ENCODE data around the gene CALY.

Gene CALY

DNA sequence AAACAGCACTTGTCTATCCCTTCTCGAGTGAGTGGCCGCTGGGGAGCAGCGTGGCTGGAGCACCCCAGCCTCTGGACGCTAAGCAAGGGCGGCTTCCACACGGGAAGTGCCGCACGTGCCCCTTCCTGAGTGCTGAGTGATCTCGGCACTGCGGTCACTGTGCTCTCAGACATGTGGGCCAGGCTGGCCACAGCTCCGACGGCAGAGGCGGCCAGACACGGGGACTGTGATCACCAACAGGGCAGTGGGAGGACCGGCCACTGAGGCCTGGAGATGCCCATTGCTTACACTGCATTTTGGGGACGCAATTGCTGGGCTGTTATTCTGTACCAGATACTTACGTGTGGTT is 29.4 kb upstream of the CALY start:
- DNase-seq = no peak

DNA sequence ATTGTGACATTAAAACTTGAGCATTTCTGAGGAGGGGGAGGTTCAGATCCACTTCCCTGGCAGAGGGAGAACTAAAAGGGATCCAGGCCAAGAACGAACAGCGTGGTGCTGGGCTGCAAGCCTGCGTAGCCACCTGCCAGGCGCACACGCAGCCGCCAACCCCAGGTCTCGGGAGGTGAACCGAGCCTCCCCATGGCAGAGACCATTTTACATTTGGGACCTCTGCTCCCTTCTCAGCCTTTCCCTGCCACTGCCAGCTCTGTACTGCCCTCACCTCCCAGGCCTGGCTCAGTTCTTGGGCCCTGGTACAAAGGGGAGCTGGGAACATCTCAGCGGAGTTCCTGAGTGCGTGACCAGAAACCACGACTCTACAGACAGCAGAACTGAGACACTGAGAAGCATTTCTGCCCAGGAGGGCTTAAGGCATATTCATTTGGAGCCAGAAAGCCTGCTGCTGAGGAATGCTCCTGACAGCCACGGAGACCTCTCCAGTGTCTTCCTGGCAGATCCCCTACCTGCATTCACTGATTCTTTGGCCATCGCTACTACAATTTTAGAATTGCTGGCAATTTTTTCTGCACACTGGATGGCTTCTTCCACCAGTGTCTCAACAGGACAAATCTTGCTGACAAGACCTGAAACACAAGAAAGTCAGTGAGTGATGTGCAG is 28.9 kb upstream of the CALY start:
- no peak for DNase-seq

DNA sequence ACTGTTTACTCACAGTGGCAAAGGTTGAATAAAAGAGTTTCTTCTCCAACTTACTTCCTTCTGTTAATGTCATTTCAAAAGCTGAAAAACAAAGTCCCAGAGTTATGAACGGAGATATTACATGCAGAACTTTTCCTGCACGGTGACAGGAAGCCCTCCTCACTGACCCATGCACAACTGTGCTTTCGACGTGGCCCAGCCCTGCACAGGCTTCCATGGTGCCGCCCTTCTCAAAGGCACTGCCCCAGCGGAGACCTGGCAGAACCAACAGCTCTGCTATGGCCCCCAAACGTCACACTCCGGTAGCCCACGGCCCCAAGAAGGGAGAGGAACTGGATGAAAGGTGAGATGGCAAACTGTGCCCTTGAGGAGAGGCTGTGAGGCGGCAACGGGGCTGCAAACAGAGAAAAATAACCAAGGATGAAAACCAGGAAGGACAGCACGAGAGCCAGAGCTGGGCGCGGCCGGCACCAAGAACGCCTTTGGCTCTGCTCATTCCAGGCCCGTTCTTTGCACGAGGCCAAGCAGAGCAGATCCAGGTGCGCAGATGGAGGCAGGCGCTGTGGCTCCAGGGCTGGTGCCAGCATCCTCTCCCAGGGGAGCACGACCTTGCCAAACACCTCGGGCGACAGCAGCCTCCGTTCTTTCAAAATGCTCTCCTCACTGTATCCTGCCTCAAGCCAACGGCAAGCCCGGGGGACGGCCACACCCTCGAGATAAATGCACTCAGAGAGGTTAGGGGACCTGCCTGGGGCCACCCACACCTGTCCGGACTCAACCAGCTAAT is 28.1 kb upstream of the CALY start:
- DNase-seq = no peak

DNA sequence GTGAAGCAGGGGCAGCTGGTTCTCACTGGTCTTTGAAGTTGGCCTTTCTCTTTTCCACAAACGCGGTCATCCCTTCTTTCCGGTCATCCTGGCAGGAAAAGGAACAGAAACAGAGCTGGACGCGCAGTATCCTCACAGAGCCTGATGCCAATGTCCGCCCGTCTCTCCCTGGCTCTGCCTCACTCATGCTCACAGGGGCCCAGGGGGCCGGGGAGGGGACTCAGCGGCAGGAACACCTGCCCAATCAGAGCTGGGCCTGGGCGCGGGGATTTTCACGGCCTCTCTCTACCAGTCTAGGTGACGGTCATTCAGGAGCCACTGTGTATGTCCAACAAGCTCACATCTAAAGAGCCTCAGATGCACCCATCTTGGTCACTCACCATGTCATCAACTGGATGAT is 26.1 kb upstream of the CALY start:
- no peak for DNase-seq

DNA sequence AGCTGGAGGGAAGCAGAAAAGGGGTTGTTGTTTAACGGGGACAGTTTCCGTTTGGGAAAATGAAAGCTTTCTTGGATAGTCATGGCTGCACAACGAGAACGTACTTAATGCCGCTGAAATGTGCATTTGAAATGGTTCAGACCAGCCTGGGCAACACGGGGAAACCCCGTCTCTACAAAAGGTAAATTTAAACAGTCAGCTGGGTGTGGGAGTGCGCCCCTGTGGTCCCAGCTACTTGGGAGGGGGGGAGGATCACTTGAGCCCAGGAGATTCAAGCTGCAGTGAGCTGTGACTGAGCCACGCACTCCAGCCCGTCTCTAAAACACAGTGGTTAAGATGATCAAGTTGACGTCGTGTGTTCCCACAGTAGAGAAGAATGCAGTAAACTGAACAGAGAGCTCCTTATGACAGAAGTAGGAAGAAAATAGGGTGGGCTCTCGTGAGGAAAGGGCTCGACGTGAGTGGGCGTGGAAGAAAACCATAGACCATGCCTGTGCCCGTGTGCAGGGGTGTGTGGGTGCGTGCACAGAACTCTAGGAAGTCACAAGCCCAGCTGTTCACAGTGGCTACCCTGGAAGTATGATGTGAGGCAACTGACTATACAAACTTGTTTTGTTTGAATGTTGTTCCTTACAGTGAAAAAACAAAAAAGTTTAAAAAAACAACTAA is 25.2 kb upstream of the CALY start:
- DNase-seq = no peak

DNA sequence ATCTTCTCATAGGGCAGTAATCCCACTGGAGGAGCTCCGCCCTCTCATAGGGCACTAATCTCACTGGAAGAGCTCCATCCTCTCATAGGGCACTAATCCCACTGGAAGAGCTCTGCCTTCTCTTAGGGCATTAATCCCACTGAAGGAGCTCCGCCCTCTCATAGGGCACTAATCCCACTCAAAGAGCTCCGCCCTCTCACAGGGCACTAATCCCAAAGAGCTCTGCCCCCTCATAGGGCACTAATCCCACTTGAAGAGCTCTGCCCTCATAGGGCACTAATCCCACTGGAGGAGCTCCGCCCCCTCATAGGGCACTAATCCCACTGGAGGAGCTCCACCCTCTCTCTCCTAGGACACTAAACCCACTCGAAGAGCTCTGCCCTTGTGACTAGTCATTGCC is 24.5 kb upstream of the CALY start:
- DNase-seq = no peak

DNA sequence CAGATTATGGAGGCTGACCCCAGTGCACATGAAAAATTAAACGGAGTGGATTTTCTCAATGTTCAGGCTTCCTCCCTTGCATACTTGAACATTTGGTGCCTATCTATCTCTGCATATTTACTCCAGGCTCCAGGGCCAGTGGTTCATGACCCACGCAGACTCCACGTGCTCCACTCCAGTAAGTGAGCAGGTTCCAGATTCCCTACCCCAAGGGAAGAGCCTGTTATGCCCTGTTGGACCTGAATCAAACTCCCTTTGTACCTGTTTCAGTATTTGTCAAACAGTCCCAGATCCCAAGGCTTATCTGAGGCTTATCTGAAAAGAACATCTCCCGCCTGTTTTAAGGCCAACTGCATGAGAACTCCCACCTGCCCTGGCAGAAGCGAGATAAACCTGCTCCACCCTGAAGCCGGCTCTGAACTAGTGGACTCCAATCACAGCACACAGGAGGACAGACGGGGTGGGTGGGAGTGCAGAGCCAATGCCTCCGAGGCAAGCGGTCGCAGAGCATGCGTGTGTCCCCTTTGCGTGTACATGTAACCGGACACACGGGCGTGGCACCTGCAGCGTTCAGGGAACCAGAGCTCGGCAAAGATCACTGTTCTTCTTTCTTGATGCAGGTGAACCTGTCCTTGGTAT is 23.4 kb upstream of the CALY start:
- peak in 1 of 2 experiments; percentile 25 for DNase-seq

DNA sequence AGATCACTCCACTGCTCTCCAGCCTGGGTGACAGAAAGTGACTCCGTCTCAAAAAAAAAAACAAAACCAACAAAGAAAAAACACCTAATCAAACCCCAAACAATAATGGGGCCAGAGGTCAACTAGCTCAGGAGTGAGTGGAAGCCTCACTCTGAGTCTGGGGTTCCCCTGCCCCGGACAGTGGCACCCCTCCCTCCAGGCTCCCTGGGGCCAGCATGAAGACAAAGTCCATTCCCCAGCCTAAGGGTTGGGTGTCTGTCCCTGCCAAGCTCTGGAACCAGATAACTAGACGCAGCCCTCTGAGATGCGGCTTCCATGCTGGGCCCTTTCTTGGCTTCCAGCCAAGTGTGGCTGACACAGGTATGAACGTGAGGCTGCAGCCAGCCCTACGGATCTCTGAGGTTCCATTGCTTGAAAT is 22.9 kb upstream of the CALY start:
- DNase-seq = peak in 1 of 2 experiments; percentile 46

DNA sequence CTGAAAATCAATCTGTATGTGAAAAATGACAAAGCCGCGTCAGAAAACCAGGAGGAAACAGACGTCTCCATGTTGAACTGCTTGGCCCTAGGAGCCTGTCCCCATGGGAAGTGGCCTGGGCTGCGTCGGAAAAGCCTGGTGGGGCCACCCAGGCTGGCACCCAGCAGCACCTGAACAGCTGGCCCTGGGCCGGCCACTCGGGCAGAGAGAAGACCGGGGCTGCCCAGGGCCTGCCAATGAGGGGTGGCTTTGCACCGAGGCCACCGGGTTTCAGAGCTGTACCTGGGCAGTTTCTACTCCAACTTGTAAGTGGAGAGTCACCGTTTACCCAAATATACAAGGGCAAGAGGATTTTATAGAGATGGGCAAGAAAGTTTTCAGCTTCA is 22.2 kb upstream of the CALY start:
- no peak for DNase-seq

DNA sequence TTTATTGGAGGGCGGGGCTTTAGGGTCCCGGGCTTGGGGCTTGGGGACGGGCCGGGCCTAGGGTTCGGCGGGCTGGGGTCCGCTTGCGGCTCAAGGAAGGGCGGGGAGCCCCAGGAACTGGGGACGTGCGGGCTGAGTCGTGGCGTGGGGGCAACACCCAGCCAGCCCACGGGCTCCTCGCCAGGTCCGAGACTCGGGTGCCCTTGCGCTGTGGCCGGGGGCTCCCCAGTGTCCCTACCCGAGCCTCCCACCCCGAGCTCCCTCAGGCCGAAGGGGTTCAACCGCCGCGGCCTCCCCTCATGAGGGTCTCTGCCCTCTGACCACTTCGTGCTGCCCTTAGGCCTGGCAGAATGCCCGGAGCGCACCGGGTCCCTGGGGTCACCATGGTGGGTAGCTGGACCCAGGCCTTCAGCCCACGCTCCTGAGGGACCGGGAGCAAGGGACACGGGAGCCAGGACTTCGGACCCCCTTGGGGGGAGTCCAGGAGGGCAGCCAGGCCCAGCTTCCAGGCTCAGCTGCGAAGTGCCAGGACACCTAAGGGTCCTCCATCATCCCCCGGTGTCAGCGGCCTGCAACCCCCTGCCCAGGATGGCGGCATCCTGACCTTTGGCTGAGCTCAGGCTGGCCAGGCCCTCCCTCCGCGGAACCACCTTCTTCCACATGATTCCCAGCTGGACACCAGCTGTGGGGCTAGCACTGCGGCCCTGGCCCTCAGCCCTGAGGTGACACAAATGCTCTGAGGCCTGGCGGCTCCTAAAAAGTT is 21.6 kb upstream of the CALY start:
- DNase-seq = no peak

DNA sequence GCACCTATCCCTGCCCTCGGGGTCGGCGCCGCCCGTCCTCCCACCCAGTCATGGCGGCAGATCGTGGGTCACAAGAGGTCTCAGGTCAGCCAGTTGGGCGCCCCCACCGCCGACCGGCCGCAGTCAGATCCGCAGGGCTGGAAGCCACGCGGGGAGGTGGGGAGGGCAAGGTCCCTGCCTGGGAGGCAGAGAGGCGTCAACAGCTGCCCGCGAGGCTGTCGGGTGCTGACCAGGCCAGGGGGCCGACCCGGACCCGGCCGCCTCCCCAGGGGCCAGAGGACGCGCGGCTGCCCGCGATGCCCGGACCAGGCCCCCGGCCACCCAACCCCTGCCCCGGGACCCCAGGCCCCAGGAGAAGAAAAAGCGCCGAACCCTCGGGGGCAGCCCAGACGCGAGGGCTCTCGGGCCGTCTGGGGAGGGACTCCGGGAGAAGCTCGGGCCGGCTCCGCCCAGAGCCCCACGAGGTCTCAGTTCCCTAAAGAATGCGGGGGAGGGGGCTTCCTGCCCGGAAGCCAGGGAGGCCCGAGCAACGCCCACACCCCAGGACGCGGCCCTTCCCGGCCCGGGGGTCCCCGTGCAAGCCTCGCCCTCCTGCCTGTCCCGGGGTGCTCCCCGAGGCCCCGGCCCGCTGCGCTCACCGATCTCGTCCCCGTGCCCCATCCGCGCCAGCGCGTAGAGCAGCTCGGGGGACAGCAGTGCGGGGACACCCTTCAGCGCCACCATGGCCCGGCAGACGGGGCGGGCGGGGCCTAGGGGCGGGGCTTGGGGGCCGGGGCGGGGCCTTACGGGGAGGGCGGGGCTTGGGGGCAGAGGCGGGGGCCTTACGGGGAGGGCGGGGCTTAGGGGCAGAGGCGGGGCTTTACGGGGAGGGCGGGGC is 20.8 kb upstream of the CALY start, which contains the start of gene FUOM:
TSS of gene FUOM (minus strand) at position 735 of the 877 bp plus-strand sequence. CDS start at position 723, 12 bp downstream.
- peak in 1 of 2 experiments; percentile 61 for DNase-seq

DNA sequence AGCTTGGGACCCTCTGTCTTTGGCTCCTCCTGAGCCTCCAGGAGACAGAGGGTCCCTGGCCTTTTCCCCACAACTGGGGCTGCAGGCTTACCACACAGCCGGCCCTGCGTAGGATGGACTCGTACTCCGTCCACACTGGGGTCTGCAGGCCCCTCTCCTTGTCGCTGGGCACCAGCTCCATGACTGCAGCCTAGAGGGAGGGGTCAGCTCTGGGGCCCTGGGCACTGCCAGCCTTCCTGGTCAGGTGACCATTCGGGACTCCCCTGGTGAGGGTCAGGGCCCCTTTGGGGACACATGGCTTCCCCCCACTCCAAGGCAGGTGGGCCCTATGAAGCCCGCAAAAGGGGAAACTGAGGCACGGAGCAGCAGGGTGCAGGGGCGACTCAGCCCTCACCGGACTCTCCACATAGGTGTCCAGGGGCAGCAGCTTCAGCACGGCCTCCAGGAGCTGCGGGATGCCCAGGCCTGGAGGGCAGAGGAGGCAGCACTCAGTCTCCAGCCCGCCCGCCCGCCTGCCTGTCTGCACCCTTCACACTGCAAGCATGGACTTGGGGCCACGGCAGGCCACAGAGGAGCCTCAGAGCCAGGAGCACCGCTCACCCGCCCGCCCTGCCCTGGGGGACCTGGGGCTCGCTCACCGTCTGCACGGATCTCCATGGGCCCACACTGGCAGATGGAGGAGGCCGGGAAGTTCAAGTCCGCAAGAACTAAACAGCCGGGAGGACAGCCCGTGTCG is 20.0 kb upstream of the CALY start:
- DNase-seq = no peak

DNA sequence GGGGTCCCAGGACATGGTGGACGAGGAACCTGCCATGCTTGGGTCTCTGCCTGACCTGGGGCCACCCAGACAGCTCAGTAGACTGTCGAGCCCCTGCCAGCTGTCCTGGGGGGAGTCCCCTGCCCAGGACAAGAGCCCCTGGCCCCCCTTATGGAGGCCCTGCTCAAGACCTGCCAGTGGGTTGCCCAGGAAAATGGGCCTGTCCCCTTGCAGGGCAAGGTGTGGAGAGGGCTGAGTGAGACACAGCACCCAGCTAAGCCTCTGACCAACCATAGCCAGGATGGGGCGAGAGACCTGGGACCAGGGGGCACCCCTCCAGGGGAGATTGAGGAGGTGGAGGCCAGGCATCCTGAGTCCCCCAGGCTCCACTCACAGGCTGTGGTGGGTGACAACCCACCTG is 19.3 kb upstream of the CALY start:
- DNase-seq = no peak

DNA sequence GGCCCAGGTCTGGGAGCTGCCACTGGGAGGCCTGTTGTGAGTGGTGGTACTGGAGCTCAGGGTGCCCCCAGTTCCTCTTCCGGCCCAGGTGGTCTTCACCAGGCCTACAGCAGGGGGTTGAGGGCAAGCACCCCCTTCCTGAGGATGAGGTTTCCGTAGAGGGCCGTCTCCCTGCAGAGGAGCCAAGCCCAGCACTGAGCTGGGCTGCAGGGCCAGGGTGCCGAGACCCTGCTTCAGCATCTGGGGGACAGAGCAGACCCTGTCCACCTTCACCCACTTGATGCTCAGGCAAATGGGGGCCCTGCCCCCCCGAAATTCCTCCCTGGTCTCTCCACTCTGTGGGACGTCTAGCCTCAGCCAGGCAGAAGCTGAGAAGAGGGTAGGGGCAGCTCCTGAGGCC is 18.6 kb upstream of the CALY start:
- DNase-seq = no peak

DNA sequence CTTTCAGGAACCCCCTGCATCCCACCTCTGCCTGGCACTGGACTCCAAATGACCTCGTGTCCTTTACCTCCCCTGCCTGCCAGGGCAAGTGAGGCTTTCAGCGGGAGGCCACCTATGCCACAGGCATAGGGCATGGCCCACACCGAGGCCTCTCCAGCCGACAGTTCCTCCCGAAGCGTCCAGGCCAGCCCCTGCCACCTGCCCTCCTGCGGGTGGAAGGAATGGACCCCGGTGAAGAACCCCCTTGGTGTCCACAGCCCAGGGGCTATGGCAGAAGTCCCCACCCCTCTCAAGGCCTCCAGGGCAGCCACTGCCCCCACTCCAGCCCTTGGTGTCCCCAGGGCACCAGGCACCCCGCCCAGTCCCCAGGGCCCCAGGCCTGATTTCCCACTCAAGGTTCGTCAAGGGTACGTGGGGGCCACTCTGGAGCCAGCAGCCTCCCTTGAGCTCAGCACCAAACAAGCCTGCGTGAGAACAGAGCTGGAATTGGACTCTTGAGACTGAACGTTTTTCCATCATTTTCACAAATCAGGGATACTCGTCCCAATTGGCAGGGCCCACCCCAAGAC is 18.1 kb upstream of the CALY start:
- DNase-seq = no peak

DNA sequence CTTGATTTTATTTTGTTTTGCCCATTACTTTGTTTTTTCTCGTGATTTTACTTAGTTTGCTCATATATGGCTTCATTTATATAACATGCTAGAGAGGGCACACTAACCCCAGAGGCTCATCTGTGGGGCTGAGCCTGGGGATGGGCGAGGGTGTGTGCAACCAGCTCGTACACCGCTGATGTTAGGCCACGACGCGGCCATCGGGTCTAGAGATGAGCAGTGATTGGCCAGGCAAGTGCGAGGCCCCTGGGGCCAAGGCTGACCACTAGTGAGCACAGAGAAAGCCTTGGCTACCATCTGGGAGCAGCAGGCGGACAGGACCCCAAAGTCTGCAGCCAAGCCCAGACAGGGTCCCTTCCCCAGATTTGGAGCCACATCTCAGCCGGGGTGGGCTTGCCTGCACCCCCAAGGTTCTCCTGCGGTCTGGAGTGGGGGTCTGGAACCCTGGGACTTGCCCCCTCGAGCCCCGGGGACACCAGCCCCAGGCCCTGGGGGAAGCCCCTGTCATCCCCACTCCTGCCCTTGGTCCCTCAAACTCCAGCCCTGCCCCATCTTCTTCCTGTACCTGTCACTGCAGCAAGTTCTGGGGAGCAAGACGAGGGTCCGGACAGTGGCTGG is 17.4 kb upstream of the CALY start:
- DNase-seq = no peak

DNA sequence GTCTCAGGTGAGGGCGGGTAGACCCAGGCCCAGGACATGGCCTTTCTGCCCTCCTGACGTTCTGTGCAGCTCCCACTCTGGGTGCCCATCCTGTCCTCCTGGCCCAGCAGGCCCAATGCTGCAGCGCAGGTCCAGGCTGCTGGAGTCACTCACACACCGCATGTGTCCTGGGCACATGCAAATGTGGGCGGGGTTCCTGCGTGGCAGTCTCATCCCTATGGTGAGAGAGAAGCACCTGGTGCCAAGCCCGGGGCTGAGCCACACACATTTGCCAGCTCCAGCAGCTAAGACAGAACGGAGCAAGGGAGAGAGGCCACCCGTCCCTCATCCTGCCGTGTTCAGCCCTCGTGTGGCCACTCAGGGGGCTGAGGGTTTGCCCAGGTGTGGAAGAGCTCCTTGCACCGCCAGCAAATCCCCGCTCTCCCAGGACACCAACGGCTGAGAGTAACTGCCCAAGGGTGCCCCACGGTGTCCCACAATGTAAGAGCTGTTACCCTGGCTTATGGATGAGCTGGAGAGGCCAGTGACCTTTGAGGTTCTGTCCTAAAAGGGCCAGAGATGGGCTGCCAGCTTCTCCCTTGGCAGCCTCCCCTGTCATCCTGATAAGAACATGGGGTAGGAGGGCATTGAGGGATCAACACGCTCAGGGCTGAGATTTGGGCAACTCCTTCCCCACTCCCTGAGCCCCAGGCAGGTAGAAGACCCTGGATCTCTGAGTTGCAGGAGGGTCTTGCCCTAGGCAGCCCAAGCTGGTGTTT is 16.7 kb upstream of the CALY start:
- DNase-seq = peak; percentile 20 to 67

DNA sequence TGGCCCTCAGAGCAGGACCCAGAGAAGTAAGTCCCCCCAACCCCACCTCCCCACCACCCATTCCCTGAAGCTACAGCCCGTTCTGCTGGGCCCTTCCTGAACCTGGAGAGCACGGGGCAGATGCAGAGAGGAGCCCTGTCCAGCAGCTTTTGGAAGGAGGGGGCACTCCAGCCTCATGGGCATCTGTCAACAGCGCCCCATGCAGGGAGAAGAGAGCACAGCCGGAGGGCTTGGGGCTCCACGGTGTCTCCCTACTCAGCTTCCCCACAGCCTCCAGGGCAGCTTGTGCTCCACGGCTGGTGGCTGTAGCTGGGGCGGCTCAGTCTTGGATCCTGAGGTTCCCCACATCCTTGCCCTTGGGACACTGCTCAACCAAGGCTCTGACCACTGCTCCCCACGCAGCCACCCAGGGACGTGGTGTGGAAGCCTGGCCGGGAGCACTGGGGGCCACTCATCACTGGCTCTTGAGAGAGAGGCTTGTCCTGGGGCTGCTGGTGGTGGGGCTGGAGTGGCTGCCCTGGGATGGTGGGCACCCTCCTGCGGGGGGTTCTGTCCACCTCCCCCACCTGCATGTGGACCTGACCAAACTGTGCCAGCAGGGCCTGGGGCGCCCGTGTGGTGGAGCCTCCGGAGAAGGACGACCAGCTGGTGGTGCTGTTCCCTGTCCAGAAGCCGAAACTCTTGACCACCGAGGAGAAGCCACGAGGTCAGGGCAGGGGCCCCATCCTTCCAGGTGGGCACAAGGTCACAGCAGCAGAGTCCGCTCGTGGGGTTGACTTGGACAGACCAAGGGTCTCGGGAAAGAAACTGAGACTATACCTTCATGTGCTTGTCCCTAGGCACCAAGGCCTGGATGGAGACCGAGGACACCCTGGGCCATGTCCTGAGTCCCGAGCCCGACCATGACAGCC is 15.0 kb upstream of the CALY start:
- no peak for DNase-seq
